Liver (tissue), 9 donors: ENCODE measurements around the gene RPH3AL. TPM values are rescaled to one million over a fixed set of nuclear protein-coding genes. Genes with fewer than 3 reads are reported as not detected.

Source experiments
- DNase-seq: peaks from one replicate; pipeline ENCODE4 v3.0.0-alpha.2; 2017; ENCODE audit warnings: low spot score
- H3K27ac ChIP-seq, 2 donors: one replicate each; pipeline ENCODE4 v1.7.0; 2013; ENCODE audit warnings: inconsistent platforms in 2 of 2, low read length in 2 of 2, control low read depth in 1 of 2, low read depth in 1 of 2, mild to moderate bottlenecking in 1 of 2
- H3K27me3 ChIP-seq, 4 donors: one replicate each; pipeline versions ENCODE4 v1.6.1 to v1.7.0; 2013; ENCODE audit warnings: low read length in 3 of 4, inconsistent platforms in 1 of 4, mild to moderate bottlenecking in 1 of 4, moderate library complexity in 1 of 4; ENCODE audit not compliant: control insufficient read depth in 4 of 4, insufficient read depth in 4 of 4
- H3K36me3 ChIP-seq, 4 donors: one replicate each; pipeline versions ENCODE4 v1.6.1 to v1.7.0; 2013; ENCODE audit warnings: low read length in 3 of 4, mild to moderate bottlenecking in 3 of 4, low read depth in 1 of 4, moderate library complexity in 1 of 4; ENCODE audit not compliant: control insufficient read depth in 4 of 4, insufficient read depth in 3 of 4
- H3K4me1 ChIP-seq, 4 donors: one replicate each; pipeline versions ENCODE4 v1.6.1 to v1.7.0; 2013; ENCODE audit warnings: low read length in 3 of 4, mild to moderate bottlenecking in 3 of 4, moderate library complexity in 1 of 4; ENCODE audit not compliant: control insufficient read depth in 4 of 4, insufficient read depth in 4 of 4
- H3K4me3 ChIP-seq, 3 donors: one replicate each; pipeline versions ENCODE4 v1.6.1 to v1.7.0; 2013; ENCODE audit warnings: low read length in 3 of 3, control low read depth in 1 of 3, low read depth in 1 of 3, mild to moderate bottlenecking in 1 of 3
- H3K9ac ChIP-seq, 2 donors: one replicate each; pipeline ENCODE4 v1.7.0; 2013; ENCODE audit warnings: low read length in 2 of 2, mild to moderate bottlenecking in 2 of 2, moderate library complexity in 2 of 2, control low read depth in 1 of 2, low read depth in 1 of 2
- H3K9me3 ChIP-seq, 4 donors: one replicate each; pipeline versions ENCODE4 v1.6.1 to v1.7.0; 2013; ENCODE audit warnings: low read length in 3 of 4; ENCODE audit not compliant: control insufficient read depth in 4 of 4
- ATF3 ChIP-seq: IDR thresholded peaks from 2 replicates; pipeline ENCODE4 v1.6.1; 2016; ENCODE audit warnings: antibody characterized with exemption
- CTCF ChIP-seq: fragments of 150-350 bp; IDR thresholded peaks from 2 replicates; pipeline ENCODE4 v1.5.1; 2017; ENCODE audit warnings: improper control_type of control experiment, low read depth, low read length; ENCODE audit not compliant: missing input control
- EGR1 ChIP-seq, 2 donors: IDR thresholded peaks; 2 replicates each; pipeline ENCODE4 v1.6.1; 2016 to 2018; ENCODE audit warnings: antibody characterized with exemption in 2 of 2, low read depth in 2 of 2
- FOXA1 ChIP-seq: IDR thresholded peaks from 2 replicates; pipeline ENCODE4 v1.6.1; 2016; ENCODE audit warnings: antibody characterized with exemption
- FOXA2 ChIP-seq: IDR thresholded peaks from 2 replicates; pipeline ENCODE4 v1.6.1; 2016; ENCODE audit warnings: antibody characterized with exemption
- GABPA ChIP-seq, 2 donors: IDR thresholded peaks in 1 of 2; conservative IDR thresholded peaks in 1 of 2; 2 replicates each; pipeline ENCODE4 v1.6.1; 2016; ENCODE audit warnings: antibody characterized with exemption in 2 of 2, mild to moderate bottlenecking in 1 of 2, moderate library complexity in 1 of 2
- HNF4A ChIP-seq, 2 donors: conservative IDR thresholded peaks; 2 replicates each; pipeline ENCODE4 v1.6.1; 2016; ENCODE audit warnings: antibody characterized with exemption in 2 of 2, mild to moderate bottlenecking in 2 of 2
- HNF4G ChIP-seq: IDR thresholded peaks from 2 replicates; pipeline ENCODE4 v1.6.1; 2016; ENCODE audit warnings: antibody characterized with exemption
- JUND ChIP-seq, 2 donors: IDR thresholded peaks; 2 replicates each; pipeline ENCODE4 v1.6.1; 2016; ENCODE audit warnings: antibody characterized with exemption in 2 of 2
- MAX ChIP-seq: IDR thresholded peaks from 2 replicates; pipeline ENCODE4 v1.6.1; 2016; ENCODE audit warnings: antibody characterized with exemption
- NR2F2 ChIP-seq: IDR thresholded peaks from 2 replicates; pipeline ENCODE4 v1.6.1; 2016; ENCODE audit warnings: antibody characterized with exemption
- RAD21 ChIP-seq, 2 donors: IDR thresholded peaks; 2 replicates each; pipeline ENCODE4 v1.6.1; 2016; ENCODE audit warnings: antibody characterized with exemption in 2 of 2, mild to moderate bottlenecking in 2 of 2
- RXRA ChIP-seq, 2 donors: IDR thresholded peaks; 2 replicates each; pipeline ENCODE4 v1.6.1; 2017 to 2018; ENCODE audit warnings: antibody characterized with exemption in 2 of 2, mild to moderate bottlenecking in 1 of 2
- SP1 ChIP-seq: IDR thresholded peaks from 2 replicates; pipeline ENCODE4 v1.6.1; 2018; ENCODE audit warnings: antibody characterized with exemption, mild to moderate bottlenecking
- TAF1 ChIP-seq: conservative IDR thresholded peaks from 2 replicates; pipeline ENCODE4 v1.6.1; 2016; ENCODE audit warnings: antibody characterized with exemption, mild to moderate bottlenecking
- YY1 ChIP-seq: IDR thresholded peaks from 2 replicates; pipeline ENCODE4 v1.6.1; 2016; ENCODE audit warnings: antibody characterized with exemption, mild to moderate bottlenecking
- ZBTB33 ChIP-seq: IDR thresholded peaks from 2 replicates; pipeline ENCODE4 v1.6.1; 2016; ENCODE audit warnings: antibody characterized with exemption
- WGBS: extraction: QIAGEN DNeasy Blood & Tissue Kit; methylation state at CpG from one replicate; pipeline ENCODE4 v1.1.7; 2013; 5-methylcytosine and 5-hydroxymethylcytosine counted together
- polyA plus RNA-seq, 2 donors: library from polyadenylated mRNA; stranded (reverse) in 1 of 2; unstranded in 1 of 2; fragments of 200-250 nt in 1 of 2; fragments of >200 nt in 1 of 2; fragmentation: Nextera tagmentation in 1 of 2; extraction: Ambion mirVana in 1 of 2; gene quantifications; one replicate each; pipeline versions ENCODE4 v1.2.1 to v1.2.3, GENCODE V29; 2013 to 2015
- total RNA-seq, 2 donors: library from RNA; depleted of rRNA; stranded (reverse); fragments of >200 nt; gene quantifications; one replicate each; pipeline ENCODE4 v1.2.3, GENCODE V29; 2014
- donor health status: healthy.
- donor health status: healthy.
- donor health status: healthy.
- donor health status: healthy.
- donor health status: healthy.

RPH3AL gene
- total and polyA plus RNA-seq, 4 donors = 8.5 to 52.5 (median 13.9) TPM

DNA sequence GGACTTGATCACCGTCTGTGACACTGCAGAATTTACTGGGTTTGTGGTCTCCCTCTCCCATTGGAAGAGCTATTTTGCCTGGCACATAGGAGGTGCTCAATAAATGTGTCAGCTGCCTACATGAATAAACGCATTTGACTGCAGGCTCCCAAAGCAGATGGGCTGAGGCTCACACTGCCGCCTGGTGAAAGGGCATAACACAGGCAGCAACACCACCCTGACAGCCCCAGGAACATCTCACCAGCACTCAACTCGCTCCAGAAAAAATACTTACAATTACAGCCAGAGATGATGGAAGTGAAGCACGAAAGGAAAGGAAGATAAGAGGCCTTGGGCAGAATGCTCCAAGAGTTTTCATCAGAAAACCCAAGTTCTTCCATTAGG lies 73.9 kb downstream of the RPH3AL start:
- H3K9ac ChIP-seq = no peak overlapping the region
- H3K27me3 ChIP-seq = no peaks in the 10 kb centered on the region
- no peak for DNase-seq
- no peak for TF ChIP-seq HNF4A (conservative IDR thresholded peaks at IDR 0.05)
- no peak for TF ChIP-seq FOXA1
- no peak for TF ChIP-seq ATF3
- no peak for TF ChIP-seq TAF1
- no peak for TF ChIP-seq FOXA2
- TF ChIP-seq SP1 = no peak
- 94% methylated on average over 5 of the region's 5 CpGs for WGBS
- H3K4me1 ChIP-seq = no peaks in the 10 kb centered on the region
- no peaks in the 10 kb centered on the region for H3K9me3 ChIP-seq
- no peak overlapping the region for H3K27ac ChIP-seq
- H3K36me3 ChIP-seq = peaks cover 3 to 14% (median 5%) of the 10 kb centered on the region in 4 donors
- H3K4me3 ChIP-seq = no peak overlapping the region

DNA sequence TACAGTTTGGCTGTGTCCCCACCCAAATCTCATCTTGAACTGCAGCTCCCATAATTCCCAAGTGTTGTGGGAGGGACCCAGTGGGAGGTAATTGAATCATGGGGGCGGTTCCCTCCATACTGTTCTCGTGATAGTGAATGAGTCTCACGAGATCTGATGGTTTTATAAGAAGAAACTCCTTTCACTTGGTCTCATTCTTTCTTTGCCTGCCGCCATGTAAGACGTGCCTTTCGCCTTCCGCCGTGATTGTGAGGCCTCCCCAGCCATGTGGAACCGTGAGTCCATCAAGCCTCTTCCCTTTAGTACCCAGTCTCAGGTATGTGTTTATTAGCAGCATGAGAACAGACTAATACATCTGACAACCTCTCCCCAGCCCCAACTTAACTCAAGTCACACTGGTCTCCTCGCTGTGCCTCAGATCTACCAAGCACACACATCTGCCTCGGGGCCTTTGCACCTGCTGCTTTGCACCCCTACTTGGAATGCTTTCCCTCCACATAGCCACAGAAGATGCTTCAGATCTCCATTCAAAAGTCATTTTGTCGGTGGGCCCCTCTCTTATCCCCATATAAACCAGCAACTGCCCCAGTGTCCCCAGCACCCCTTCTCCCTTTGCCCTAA lies 74.4 kb downstream of the RPH3AL start:
- H3K27ac ChIP-seq = no peak overlapping the region
- WGBS = 90% methylated on average over 12 of the region's 12 CpGs
- DNase-seq = no peak

GRCh38 chr17:274902-275301 lies 77.7 kb downstream of the RPH3AL start:
- Histone ChIP-seq H3K36me3 (peaks cover 3 to 8% (median 4%) of the 10 kb centered on the region in 4 donors), H3K9me3 (no peaks in the 10 kb centered on the region), H3K9ac (no peak overlapping the region), H3K4me3 (no peak overlapping the region), H3K27ac (no peak overlapping the region), H3K4me1 (no peaks in the 10 kb centered on the region), H3K27me3 (no peaks in the 10 kb centered on the region)
- no peak for DNase-seq
- 96% methylated on average over 5 of the region's 5 CpGs for WGBS
- no peak for TF ChIP-seq RXRA (IDR thresholded peaks at IDR 0.05)
- no peak for TF ChIP-seq CTCF
- no peak for TF ChIP-seq JUND (IDR thresholded peaks at IDR 0.05)
- no peak for TF ChIP-seq YY1
- no peak for TF ChIP-seq SP1
- no peak for TF ChIP-seq FOXA1
- TF ChIP-seq MAX = no peak
- TF ChIP-seq GABPA (IDR thresholded peaks at IDR 0.05 in 1 of 2, conservative IDR thresholded peaks at IDR 0.05 in 1 of 2) = no peak
- TF ChIP-seq NR2F2 = no peak
- TF ChIP-seq TAF1 = no peak
- TF ChIP-seq RAD21 (IDR thresholded peaks at IDR 0.05) = no peak
- TF ChIP-seq ATF3 = no peak
- no peak for TF ChIP-seq HNF4A (conservative IDR thresholded peaks at IDR 0.05)
- TF ChIP-seq HNF4G = no peak
- no peak for TF ChIP-seq FOXA2
- no peak for TF ChIP-seq ZBTB33
- TF ChIP-seq EGR1 (IDR thresholded peaks at IDR 0.05; ENCODE audit: low read depth in 2 of 2) = no peak

More for the DNA sequence above, 74.4 kb downstream of the RPH3AL start:
- Histone ChIP-seq H3K9ac (no peak overlapping the region), H3K9me3 (no peaks in the 10 kb centered on the region), H3K4me1 (no peaks in the 10 kb centered on the region), H3K4me3 (no peak overlapping the region), H3K36me3 (peaks cover 1 to 11% (median 5%) of the 10 kb centered on the region in 4 donors), H3K27me3 (no peaks in the 10 kb centered on the region)
- TF ChIP-seq FOXA2 = no peak
- TF ChIP-seq HNF4G = no peak
- no peak for TF ChIP-seq TAF1
- TF ChIP-seq ZBTB33 = no peak
